Keratinocyte (primary cell): ENCODE results near the gene CEBPE. TPM values are rescaled to one million over a fixed set of nuclear protein-coding genes. Genes with fewer than 3 reads are reported as not detected.

ENCODE experiments used
- DNase-seq: peaks from one replicate; pipeline ENCODE4 v3.0.0-alpha.2; 2011; ENCODE audit warnings: low read depth, missing footprints, low spot score
- FAIRE-seq: peaks from 2 replicates; lab custom pipeline; 2011; peaks lifted over from hg19 to GRCh38; lab: Jason Lieb, UNC
- H2AFZ ChIP-seq: 2 replicates; pipeline ENCODE4 v1.6.0; 2012; ENCODE audit warnings: low read length, control low read depth, inconsistent platforms; ENCODE audit not compliant: control insufficient read depth
- H3K27ac ChIP-seq: 2 replicates; pipeline ENCODE4 v1.5.1; 2011; ENCODE audit warnings: low read length; ENCODE audit not compliant: control insufficient read depth, insufficient read depth
- H3K27me3 ChIP-seq: 3 replicates; pipeline ENCODE4 v1.6.0; 2011; ENCODE audit warnings: low read length; ENCODE audit not compliant: control insufficient read depth, insufficient read depth; ENCODE audit errors: extremely low read depth
- H3K36me3 ChIP-seq, 2 experiments: 2 replicates in 1 of 2; 3 replicates in 1 of 2; pipeline ENCODE4 v1.5.1; 2011; ENCODE audit warnings: low read length in 2 of 2, mild to moderate bottlenecking in 1 of 2; ENCODE audit not compliant: control insufficient read depth in 2 of 2, insufficient read depth in 2 of 2; ENCODE audit errors: extremely low read depth in 1 of 2
- H3K4me1 ChIP-seq: 3 replicates; pipeline ENCODE4 v1.5.1; 2011; ENCODE audit warnings: low read length; ENCODE audit not compliant: control insufficient read depth, insufficient read depth; ENCODE audit errors: extremely low read depth
- H3K4me2 ChIP-seq: 3 replicates; pipeline ENCODE4 v1.6.0; 2011; ENCODE audit warnings: low read depth, low read length; ENCODE audit not compliant: control insufficient read depth, insufficient read depth; ENCODE audit errors: extremely low read depth
- H3K4me3 ChIP-seq, 3 experiments: fragments of 200-600 bp in 1 of 3; sonication (generic) in 1 of 3; 2 replicates in 2 of 3; 3 replicates in 1 of 3; pipeline ENCODE4 v1.5.1; 2011 to 2016; ENCODE audit warnings: low read length in 3 of 3, mild to moderate bottlenecking in 3 of 3, control low read depth in 2 of 3, inconsistent platforms in 1 of 3, low read depth in 1 of 3, mixed read lengths in 1 of 3, mixed run types in 1 of 3, moderate library complexity in 1 of 3; ENCODE audit not compliant: control insufficient read depth in 2 of 3, insufficient read depth in 2 of 3; ENCODE audit errors: extremely low read depth in 1 of 3
- H3K79me2 ChIP-seq: 2 replicates; pipeline ENCODE4 v1.6.0; 2012; ENCODE audit warnings: low read length; ENCODE audit not compliant: control insufficient read depth, insufficient read depth
- H3K9ac ChIP-seq: 3 replicates; pipeline ENCODE4 v1.6.0; 2011; ENCODE audit warnings: low read length; ENCODE audit not compliant: control insufficient read depth, insufficient read depth; ENCODE audit errors: extremely low read depth
- H3K9me1 ChIP-seq: 3 replicates; pipeline ENCODE4 v1.6.0; 2011; ENCODE audit warnings: low read length; ENCODE audit not compliant: control insufficient read depth, insufficient read depth; ENCODE audit errors: extremely low read depth
- H3K9me3 ChIP-seq: 2 replicates; pipeline ENCODE4 v1.5.1; 2012; ENCODE audit warnings: low read depth, low read length; ENCODE audit not compliant: control insufficient read depth
- H4K20me1 ChIP-seq: 3 replicates; pipeline ENCODE4 v1.6.0; 2011; ENCODE audit warnings: low read length; ENCODE audit not compliant: control insufficient read depth, insufficient read depth; ENCODE audit errors: extremely low read depth
- EZH2 ChIP-seq: IDR thresholded peaks from one replicate; pipeline ENCODE4 v1.6.1; 2012; ENCODE audit warnings: inconsistent platforms, mild to moderate bottlenecking, low read length, moderate library complexity
- dilution Hi-C: fragments of 300-500 bp; cut with MboI; formaldehyde crosslinking; loops from one replicate; pipeline ENCODE4 v1.7.0; 2020; ENCODE audit warnings: low sequenced_read_pairs; ENCODE audit not compliant: extremely low pct_ligation_motif_present
- polyA plus RNA-seq, 5 experiments: library from polyadenylated mRNA; depleted of rRNA in 3 of 5; stranded (reverse) in 3 of 5; stranded (forward) in 1 of 5; unstranded in 1 of 5; fragments of >200 nt; gene quantifications; 1 replicate in 1 of 5; 2 replicates in 3 of 5; 3 replicates in 1 of 5; pipeline versions ENCODE4 v1.2.1 to v1.2.3, GENCODE V29; 2011 to 2012; ENCODE audit warnings: missing spikeins in 2 of 5, low read depth in 1 of 5, low replicate concordance in 1 of 5
- TF ChIP-seq, protein P1 (sequence below), 3 experiments: IDR thresholded peaks in 1 of 3; conservative IDR thresholded peaks in 1 of 3; optimal IDR thresholded peaks in 1 of 3; 2 replicates in 2 of 3; 3 replicates in 1 of 3; pipeline versions ENCODE3 to v1.5.1; 2011; ENCODE audit warnings: low read length in 3 of 3, mild to moderate bottlenecking in 3 of 3, moderate library complexity in 2 of 3, control low read depth in 1 of 3, inconsistent platforms in 1 of 3; ENCODE audit not compliant: insufficient read depth in 2 of 3; ENCODE audit errors: extremely low read depth in 1 of 3

CEBPE gene
- polyA plus RNA-seq, 1 donor (not counting 4 experiments of a cell fraction or from before 2014, with no cell fraction given) = not detected

DNA sequence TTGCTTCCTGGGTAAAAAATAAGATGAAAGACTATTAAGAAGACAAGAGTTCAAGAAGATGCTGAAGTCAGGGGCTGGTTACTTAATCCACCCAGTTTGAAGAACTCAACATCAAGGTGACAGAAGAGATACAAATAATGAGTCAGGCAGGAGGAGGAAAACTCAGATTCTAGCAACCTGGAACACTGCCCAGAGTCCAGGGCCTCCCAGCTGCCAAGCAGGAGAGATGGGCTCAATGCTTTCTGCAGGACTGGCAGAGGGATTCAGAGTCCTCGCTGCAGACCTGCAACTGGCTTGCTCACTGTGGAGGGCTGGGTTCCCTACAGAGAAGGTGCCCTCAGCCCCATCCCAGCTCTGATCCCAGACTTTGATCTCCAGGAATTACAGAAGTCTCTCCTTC lies 28.6 kb upstream of the CEBPE start:
- DNase-seq (no peak), FAIRE-seq (no peak)
- Histone ChIP-seq H3K27ac (no peak overlapping the region), H3K4me3 (no peak overlapping the region), H3K9me1 (no peaks in the 10 kb centered on the region), H2AFZ (no peak overlapping the region), H3K4me2 (no peak overlapping the region), H3K27me3 (no peaks in the 10 kb centered on the region), H3K79me2 (no peaks in the 10 kb centered on the region), H3K36me3 (peaks cover 4 to 7% of the 10 kb centered on the region in 2 experiments), H4K20me1 (no peaks in the 10 kb centered on the region), H3K9ac (no peak overlapping the region), H3K9me3 (no peaks in the 10 kb centered on the region), H3K4me1 (peaks cover 6% of the 10 kb centered on the region)
- TF ChIP-seq, protein P1, sequence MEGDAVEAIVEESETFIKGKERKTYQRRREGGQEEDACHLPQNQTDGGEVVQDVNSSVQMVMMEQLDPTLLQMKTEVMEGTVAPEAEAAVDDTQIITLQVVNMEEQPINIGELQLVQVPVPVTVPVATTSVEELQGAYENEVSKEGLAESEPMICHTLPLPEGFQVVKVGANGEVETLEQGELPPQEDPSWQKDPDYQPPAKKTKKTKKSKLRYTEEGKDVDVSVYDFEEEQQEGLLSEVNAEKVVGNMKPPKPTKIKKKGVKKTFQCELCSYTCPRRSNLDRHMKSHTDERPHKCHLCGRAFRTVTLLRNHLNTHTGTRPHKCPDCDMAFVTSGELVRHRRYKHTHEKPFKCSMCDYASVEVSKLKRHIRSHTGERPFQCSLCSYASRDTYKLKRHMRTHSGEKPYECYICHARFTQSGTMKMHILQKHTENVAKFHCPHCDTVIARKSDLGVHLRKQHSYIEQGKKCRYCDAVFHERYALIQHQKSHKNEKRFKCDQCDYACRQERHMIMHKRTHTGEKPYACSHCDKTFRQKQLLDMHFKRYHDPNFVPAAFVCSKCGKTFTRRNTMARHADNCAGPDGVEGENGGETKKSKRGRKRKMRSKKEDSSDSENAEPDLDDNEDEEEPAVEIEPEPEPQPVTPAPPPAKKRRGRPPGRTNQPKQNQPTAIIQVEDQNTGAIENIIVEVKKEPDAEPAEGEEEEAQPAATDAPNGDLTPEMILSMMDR (optimal IDR thresholded peaks at IDR 0.05 in 1 of 3, IDR thresholded peaks at IDR 0.05 in 1 of 3, conservative IDR thresholded peaks at IDR 0.05 in 1 of 3; ENCODE audit: extremely low read depth in 1 of 3, insufficient read depth in 2 of 3, low read length in 3 of 3) = no peak
- no peak for TF ChIP-seq EZH2
- dilution Hi-C loops = no loop called here

- Histone ChIP-seq H3K9me1 (no peaks in the 10 kb centered on the region), H2AFZ (no peak overlapping the region), H3K27ac (no peak overlapping the region), H3K9me3 (no peaks in the 10 kb centered on the region), H3K4me3 (no peak overlapping the region), H3K4me2 (no peak overlapping the region), H3K36me3 (peaks cover 4 to 8% of the 10 kb centered on the region in 2 experiments), H3K27me3 (no peaks in the 10 kb centered on the region), H3K79me2 (no peaks in the 10 kb centered on the region), H3K9ac (no peak overlapping the region), H4K20me1 (no peaks in the 10 kb centered on the region), H3K4me1 (peaks cover 13% of the 10 kb centered on the region)
- dilution Hi-C loops = no loop called here
- TF ChIP-seq EZH2 = no peak
- TF ChIP-seq, protein P1 (optimal IDR thresholded peaks at IDR 0.05 in 1 of 3, IDR thresholded peaks at IDR 0.05 in 1 of 3, conservative IDR thresholded peaks at IDR 0.05 in 1 of 3; ENCODE audit: extremely low read depth in 1 of 3, insufficient read depth in 2 of 3, low read length in 3 of 3) = no peak
- DNase-seq (no peak), FAIRE-seq (no peak)
These were observed 27.9 kb upstream of the CEBPE start for GRCh38 chr14:23146980-23147379.
